ENCODE measurements around the gene HPCAL1.

HPCAL1 gene

GRCh38 chr2:10390369-10390801 lies 87.7 kb downstream of the HPCAL1 start:
- DNase-seq (ENCODE audit: low spot score), result no peak

- DNase-seq (ENCODE audit: low spot score), result no peak
These were observed 89.4 kb downstream of the HPCAL1 start for GRCh38 chr2:10392100-10392499.

GRCh38 chr2:10392548-10392947 lies 89.8 kb downstream of the HPCAL1 start:
- DNase-seq (ENCODE audit: low spot score), result no peak

- no peak for DNase-seq (ENCODE audit: low spot score)
These were observed 90.4 kb downstream of the HPCAL1 start for GRCh38 chr2:10392951-10393639.

GRCh38 chr2:10393640-10393982 lies 90.9 kb downstream of the HPCAL1 start:
- no peak for DNase-seq (ENCODE audit: low spot score)

- no peak for DNase-seq (ENCODE audit: low spot score)
These were observed 93.2 kb downstream of the HPCAL1 start for GRCh38 chr2:10395893-10396292.

- DNase-seq (ENCODE audit: low spot score), result no peak
These were observed 93.8 kb downstream of the HPCAL1 start for GRCh38 chr2:10396464-10396863.

- no peak for DNase-seq (ENCODE audit: low spot score)
These were observed 94.7 kb downstream of the HPCAL1 start for GRCh38 chr2:10397297-10397875.

GRCh38 chr2:10397878-10398277 lies 95.2 kb downstream of the HPCAL1 start:
- no peak for DNase-seq (ENCODE audit: low spot score)

- no peak for DNase-seq (ENCODE audit: low spot score)
These were observed 95.8 kb downstream of the HPCAL1 start for GRCh38 chr2:10398496-10398895.

GRCh38 chr2:10399358-10399757 lies 96.7 kb downstream of the HPCAL1 start:
- DNase-seq (ENCODE audit: low spot score), result no peak

- no peak for DNase-seq (ENCODE audit: low spot score)
These were observed 97.3 kb downstream of the HPCAL1 start for GRCh38 chr2:10400002-10400401.

GRCh38 chr2:10400568-10400977 lies 97.9 kb downstream of the HPCAL1 start:
- DNase-seq (ENCODE audit: low spot score), result no peak

GRCh38 chr2:10400978-10401951 lies 98.6 kb downstream of the HPCAL1 start:
- DNase-seq (ENCODE audit: low spot score), result no peak

- no peak for DNase-seq (ENCODE audit: low spot score)
These were observed 99.4 kb downstream of the HPCAL1 start for GRCh38 chr2:10402062-10402585.

GRCh38 chr2:10402653-10403215 lies 100.0 kb downstream of the HPCAL1 start:
- no peak for DNase-seq (ENCODE audit: low spot score)

- no peak for DNase-seq (ENCODE audit: low spot score)
These were observed 101.8 kb downstream of the HPCAL1 start for GRCh38 chr2:10404324-10405143.

GRCh38 chr2:10405448-10405847 lies 102.7 kb downstream of the HPCAL1 start:
- no peak for DNase-seq (ENCODE audit: low spot score)

- no peak for DNase-seq (ENCODE audit: low spot score)
These were observed 103.3 kb downstream of the HPCAL1 start for GRCh38 chr2:10406016-10406415.

- DNase-seq (ENCODE audit: low spot score), result no peak
These were observed 103.9 kb downstream of the HPCAL1 start for GRCh38 chr2:10406491-10407188.

GRCh38 chr2:10407432-10407831 lies 104.7 kb downstream of the HPCAL1 start:
- DNase-seq (ENCODE audit: low spot score), result no peak
